Left colon (tissue), 2 donors: ENCODE measurements around the gene PLN. TPM values are rescaled to one million over a fixed set of nuclear protein-coding genes. Genes with fewer than 3 reads are reported as not detected.

Source experiments
- ATAC-seq: fragments of 200-7000 bp; cut with Tn5 transposase; one replicate; pipeline ENCODE4 v1.9.1; 2020; ENCODE audit warnings: mild to moderate bottlenecking, moderate library complexity
- DNase-seq, 2 donors: peaks; one replicate each; pipeline ENCODE4 v3.0.0-alpha.2; 2020
- intact Hi-C, 2 donors: fragments of 100-400 bp; cut with DNase I in 1 of 2; cut with micrococcal nuclease in 1 of 2; formaldehyde crosslinking; loops; one replicate each; pipeline versions ENCODE4 v1.11.2 to v1.14.0; 2022; cut with DNase I, micrococcal nuclease
- total RNA-seq, 2 donors: library from RNA; stranded (reverse); fragmentation: NEBNext Ultra II Directional; extraction: Animal tissue kit (Norgen Biotek cat#: 25700); gene quantifications; one replicate each; pipeline ENCODE4 v1.2.1, GENCODE V29; 2021
- donor health status: DM: no; HTN: no; CAD: no.
- donor health status: DM: yes; HTN: yes; CAD: no.

Gene PLN
- total RNA-seq, 2 donors from 2014 or later: 2.7 to 31.1 TPM

DNA sequence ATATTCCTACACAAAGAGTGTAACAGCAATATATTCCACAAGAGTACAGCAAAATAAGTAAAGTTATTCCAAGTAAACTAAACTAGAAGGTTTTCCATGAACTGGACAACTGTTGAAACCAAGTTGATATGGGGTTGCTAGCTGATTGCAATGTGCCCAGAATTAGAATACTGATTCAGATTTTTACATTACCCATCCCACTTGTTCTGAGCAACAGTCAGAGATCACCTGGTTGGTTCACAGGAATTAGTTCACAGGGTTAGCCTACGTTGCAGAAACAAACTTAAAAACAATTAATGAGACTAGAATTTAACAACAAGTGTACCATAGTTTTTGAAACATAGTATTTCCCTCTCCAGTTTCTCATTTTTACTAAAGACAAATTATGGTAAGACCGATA is 54.2 kb downstream of the PLN start:
- DNase-seq: no peak
- intact Hi-C loops: no loop called here
- no peak for ATAC-seq

DNA sequence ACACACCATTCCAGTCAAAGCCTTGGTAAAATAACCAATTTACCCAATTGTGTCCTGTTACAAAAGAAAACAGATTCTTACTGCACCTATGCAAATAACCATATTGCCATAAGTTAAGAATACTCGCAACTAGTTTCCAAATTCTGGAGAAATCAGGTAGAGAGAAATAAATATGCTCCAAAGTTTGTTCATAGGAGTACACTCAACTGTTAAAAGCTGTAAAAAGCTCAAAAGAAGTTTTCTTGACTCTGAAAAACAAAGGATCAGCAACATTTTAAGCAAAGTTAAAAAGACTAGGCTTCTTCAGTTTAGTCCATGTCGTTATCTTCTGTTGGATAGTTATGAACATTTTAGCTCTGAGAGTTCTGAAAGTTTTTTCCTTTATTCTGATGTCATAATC is 55.3 kb downstream of the PLN start:
- intact Hi-C loops: no loop called here
- ATAC-seq (no peak), DNase-seq (no peak)

DNA sequence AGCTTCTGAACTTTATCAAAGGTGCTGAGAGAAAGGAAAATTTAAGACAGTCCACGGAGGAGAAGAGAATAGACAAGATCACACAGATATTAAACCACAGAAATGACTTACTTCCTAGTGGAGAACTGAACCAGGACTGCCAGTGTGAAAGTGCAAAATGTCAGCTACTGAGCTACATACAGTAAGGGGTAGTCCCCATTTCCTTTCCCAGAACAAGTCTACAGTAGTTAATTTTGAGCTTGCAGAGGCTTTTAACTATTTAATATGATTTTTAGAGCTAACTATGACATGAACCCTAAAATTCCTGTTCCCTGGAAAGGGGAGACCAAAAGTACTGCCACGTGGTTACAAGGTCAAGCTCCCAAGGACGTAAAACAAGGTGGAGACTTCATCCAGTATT is 58.2 kb downstream of the PLN start:
- ATAC-seq (no peak), DNase-seq (no peak)
- intact Hi-C loops: no loop called here

DNA sequence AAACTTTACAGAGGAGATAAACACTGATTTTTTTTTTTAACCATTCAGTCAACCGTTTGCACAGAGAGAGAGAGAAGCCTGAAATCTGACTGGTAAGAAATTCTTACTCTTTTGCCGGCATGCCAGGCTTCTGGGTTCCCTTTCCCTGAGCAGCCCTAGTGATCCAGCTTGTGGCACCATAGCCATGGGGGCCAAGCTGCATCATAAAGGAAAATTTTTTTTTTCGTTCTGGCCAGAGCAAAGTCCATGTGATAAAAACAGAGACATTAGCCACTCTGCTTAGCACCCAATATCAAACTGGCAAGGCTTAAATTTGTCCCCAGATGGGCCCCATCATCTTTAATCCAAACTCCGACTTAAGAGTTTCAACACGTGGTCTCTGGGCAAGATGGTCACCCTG is 58.8 kb downstream of the PLN start:
- ATAC-seq (no peak), DNase-seq (no peak)
- intact Hi-C loops: no loop called here

Other genes with a start within 250 kb of the PLN start
- gene CEP85L, start 103.3 kb downstream of the PLN start, total RNA-seq: 1 to 10 TPM; 2.7 to 6.2 TPM